ENCODE measurements around the gene UNC5A. TPM values are rescaled to one million over a fixed set of nuclear protein-coding genes. Genes with fewer than 3 reads are reported as not detected.

UNC5A gene
- total and polyA plus RNA-seq, 9 of the 15 experiments (the other 6 are each of a cell fraction or from before 2014, with no cell fraction given) = not detected

DNA sequence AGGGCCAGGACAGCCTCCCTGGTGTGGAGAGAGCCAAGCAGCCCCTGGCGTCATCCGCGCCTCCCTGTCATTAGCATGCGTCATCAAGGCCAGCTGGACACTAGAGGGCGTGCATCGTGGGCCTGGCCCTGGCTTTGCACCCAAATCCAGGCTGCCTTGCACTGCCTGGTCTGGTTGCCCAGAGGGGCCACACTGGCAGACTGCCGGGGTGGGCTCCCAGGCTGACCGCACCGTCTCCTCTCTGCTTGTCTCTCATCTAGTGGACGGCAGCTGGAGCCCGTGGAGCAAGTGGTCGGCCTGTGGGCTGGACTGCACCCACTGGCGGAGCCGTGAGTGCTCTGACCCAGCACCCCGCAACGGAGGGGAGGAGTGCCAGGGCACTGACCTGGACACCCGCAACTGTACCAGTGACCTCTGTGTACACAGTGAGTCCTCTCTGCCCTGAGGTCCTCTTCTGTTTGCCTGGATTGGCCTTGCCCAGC, 59.8 kb downstream of the UNC5A start:
- peaks cover 31 to 64% of the 10 kb centered on the region in 2 experiments for H3K27me3 ChIP-seq (ENCODE audit: control insufficient read depth in 2 of 2, insufficient read depth in 2 of 2, low read length in 2 of 2)
- POLR2A ChIA-PET = interaction anchor here (0.6 to 1.0 kb wide), 4 partner anchors 23 to 78 kb away, joined by 3 to 4 read pairs (median 4); partner anchors contain the start of gene HK3
- WGBS (ENCODE audit: insufficient coverage, low coverage, missing lambda C conversion rate) = 32% methylated on average over 14 of the region's 17 CpGs
- in situ Hi-C loops (cut with MboI) (no loop called here), intact Hi-C loops (cut with micrococcal nuclease) (no loop called here)
- no peaks in the 10 kb centered on the region for H3K36me3 ChIP-seq (ENCODE audit: control insufficient read depth, insufficient read depth, low read length)
- H3K4me1 ChIP-seq (replicated peaks in 1 of 2; ENCODE audit: control insufficient read depth in 2 of 2, insufficient read depth in 2 of 2, low read length in 2 of 2) = peaks cover 5 to 56% of the 10 kb centered on the region in 2 experiments; a peak in 4 of 5 replicates
- H3K9ac ChIP-seq (ENCODE audit: insufficient read depth in 1 of 2, low read depth in 2 of 2, low read length in 2 of 2) = peak overlapping the region in 1 of 2 experiments; percentile 64; a peak in 1 of 4 replicates
- BruUV-seq (replicated peaks) = no TSS peak
- ATAC-seq (peak; percentile 96), DNase-seq (ENCODE audit: extremely low read depth in 1 of 4, low spot score in 3 of 4) (peak; percentile 84 to 85 (median 85)), FAIRE-seq (peak; percentile 88)
- H3K4me3 ChIP-seq = no peak overlapping the region
- no peaks in the 10 kb centered on the region for H3K9me3 ChIP-seq (replicated peaks; ENCODE audit: control insufficient read depth, insufficient read depth, low read depth, low read length)
- peaks cover 4% of the 10 kb centered on the region for H3K9me1 ChIP-seq (ENCODE audit: control insufficient read depth, insufficient read depth, low read length)
- no peak overlapping the region for H2AFZ ChIP-seq (ENCODE audit: low read depth, low read length)
- CTCF ChIA-PET (ENCODE audit: low intra/inter-chr PET ratio) = no interaction called here
- H3K4me2 ChIP-seq (ENCODE audit: insufficient read depth, low read length) = peak overlapping the region; percentile 18; the same call in 1 of the 2 replicates
- peaks cover 28% of the 10 kb centered on the region for H4K20me1 ChIP-seq (replicated peaks; ENCODE audit: control insufficient read depth, insufficient read depth, low read length)
- H3K27ac ChIP-seq (ENCODE audit: extremely low read depth, low read depth, low read length) = no peak overlapping the region
- H3K79me2 ChIP-seq (ENCODE audit: control insufficient read depth, insufficient read depth, low read length) = no peaks in the 10 kb centered on the region
- TF ChIP-seq ZKSCAN8 (CRISPR knock-in tag; IDR thresholded peaks at IDR 0.05) (no peak), SREBF1 (IDR thresholded peaks at IDR 0.05; ENCODE audit: borderline replicate concordance, low read depth, low read length) (no peak), GTF2F1 (IDR thresholded peaks at IDR 0.05; ENCODE audit: low read depth, low read length) (no peak), CEBPG (CRISPR knock-in tag; IDR thresholded peaks at IDR 0.05) (peak; percentile 28; the same call in 1 of the 2 replicates), CEBPG (tag; conservative IDR thresholded peaks at IDR 0.05 in 1 of 2, IDR thresholded peaks at IDR 0.05 in 1 of 2) (no peak), HMGN3 (IDR thresholded peaks at IDR 0.05; ENCODE audit: borderline replicate concordance, extremely low read depth, insufficient read length, low read depth, low read length) (peak; percentile 41), COPS2 (conservative IDR thresholded peaks at IDR 0.05) (no peak), EZH2 (IDR thresholded peaks at IDR 0.05; ENCODE audit: borderline replicate concordance, low read depth, low read length) (no peak), RBM14 (IDR thresholded peaks at IDR 0.05; ENCODE audit: borderline replicate concordance, insufficient read depth, low read depth, low read length) (no peak), TARDBP (IDR thresholded peaks at IDR 0.05) (no peak), SMARCC2 (IDR thresholded peaks at IDR 0.05; ENCODE audit: low read depth) (no peak), MTA2 (IDR thresholded peaks at IDR 0.05; ENCODE audit: low read depth) (no peak), TSC22D4 (tag; IDR thresholded peaks at IDR 0.05) (no peak), SAFB2 (IDR thresholded peaks at IDR 0.05; ENCODE audit: borderline replicate concordance, low read depth, low read length, severe bottlenecking) (no peak), PRPF4 (IDR thresholded peaks at IDR 0.05; ENCODE audit: insufficient read depth, low read depth, low read length, poor library complexity, severe bottlenecking) (no peak), ZNF57 (CRISPR knock-in tag; IDR thresholded peaks at IDR 0.05) (no peak), SLC30A9 (CRISPR knock-in tag; IDR thresholded peaks at IDR 0.05) (no peak)
- TF ChIP-seq, protein P1, sequence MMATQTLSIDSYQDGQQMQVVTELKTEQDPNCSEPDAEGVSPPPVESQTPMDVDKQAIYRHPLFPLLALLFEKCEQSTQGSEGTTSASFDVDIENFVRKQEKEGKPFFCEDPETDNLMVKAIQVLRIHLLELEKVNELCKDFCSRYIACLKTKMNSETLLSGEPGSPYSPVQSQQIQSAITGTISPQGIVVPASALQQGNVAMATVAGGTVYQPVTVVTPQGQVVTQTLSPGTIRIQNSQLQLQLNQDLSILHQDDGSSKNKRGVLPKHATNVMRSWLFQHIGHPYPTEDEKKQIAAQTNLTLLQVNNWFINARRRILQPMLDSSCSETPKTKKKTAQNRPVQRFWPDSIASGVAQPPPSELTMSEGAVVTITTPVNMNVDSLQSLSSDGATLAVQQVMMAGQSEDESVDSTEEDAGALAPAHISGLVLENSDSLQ (IDR thresholded peaks at IDR 0.05) = peak; percentile 51
- TF ChIP-seq, protein P2, sequence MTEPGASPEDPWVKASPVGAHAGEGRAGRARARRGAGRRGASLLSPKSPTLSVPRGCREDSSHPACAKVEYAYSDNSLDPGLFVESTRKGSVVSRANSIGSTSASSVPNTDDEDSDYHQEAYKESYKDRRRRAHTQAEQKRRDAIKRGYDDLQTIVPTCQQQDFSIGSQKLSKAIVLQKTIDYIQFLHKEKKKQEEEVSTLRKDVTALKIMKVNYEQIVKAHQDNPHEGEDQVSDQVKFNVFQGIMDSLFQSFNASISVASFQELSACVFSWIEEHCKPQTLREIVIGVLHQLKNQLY (CRISPR knock-in tag; conservative IDR thresholded peaks at IDR 0.05) = no peak
- TF ChIP-seq, protein P3, sequence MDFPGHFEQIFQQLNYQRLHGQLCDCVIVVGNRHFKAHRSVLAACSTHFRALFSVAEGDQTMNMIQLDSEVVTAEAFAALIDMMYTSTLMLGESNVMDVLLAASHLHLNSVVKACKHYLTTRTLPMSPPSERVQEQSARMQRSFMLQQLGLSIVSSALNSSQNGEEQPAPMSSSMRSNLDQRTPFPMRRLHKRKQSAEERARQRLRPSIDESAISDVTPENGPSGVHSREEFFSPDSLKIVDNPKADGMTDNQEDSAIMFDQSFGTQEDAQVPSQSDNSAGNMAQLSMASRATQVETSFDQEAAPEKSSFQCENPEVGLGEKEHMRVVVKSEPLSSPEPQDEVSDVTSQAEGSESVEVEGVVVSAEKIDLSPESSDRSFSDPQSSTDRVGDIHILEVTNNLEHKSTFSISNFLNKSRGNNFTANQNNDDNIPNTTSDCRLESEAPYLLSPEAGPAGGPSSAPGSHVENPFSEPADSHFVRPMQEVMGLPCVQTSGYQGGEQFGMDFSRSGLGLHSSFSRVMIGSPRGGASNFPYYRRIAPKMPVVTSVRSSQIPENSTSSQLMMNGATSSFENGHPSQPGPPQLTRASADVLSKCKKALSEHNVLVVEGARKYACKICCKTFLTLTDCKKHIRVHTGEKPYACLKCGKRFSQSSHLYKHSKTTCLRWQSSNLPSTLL (IDR thresholded peaks at IDR 0.05) = no peak
